ENCODE measurements around the gene ST8SIA6. TPM values are rescaled to one million over a fixed set of nuclear protein-coding genes. Genes with fewer than 3 reads are reported as not detected.

Gene ST8SIA6
- total and polyA plus RNA-seq, 9 of the 15 experiments (the other 6 are each of a cell fraction or from before 2014, with no cell fraction given), result 0.69 to 6.7 (median 5.0) TPM

GRCh38 chr10:17456032-17456548 is 1.7 kb upstream of the ST8SIA6 start (continued):
- TF ChIP-seq THAP7 (CRISPR knock-in tag; IDR thresholded peaks at IDR 0.05) (no peak), ZNF785 (CRISPR knock-in tag; IDR thresholded peaks at IDR 0.05) (no peak), ZNF589 (CRISPR knock-in tag; IDR thresholded peaks at IDR 0.05; ENCODE audit: low read depth) (no peak), MNT (conservative IDR thresholded peaks at IDR 0.05) (0 out of 4 replicates have a peak, but pooled peaks of 1 of the 2 experiments have one; percentile 4), CBX3 (IDR thresholded peaks at IDR 0.05; ENCODE audit: borderline replicate concordance in 1 of 2, low read length in 2 of 2) (peak in 1 of 2 experiments; percentile 19; a peak in 1 of 3 replicates), NBN (IDR thresholded peaks at IDR 0.05; ENCODE audit: low read depth) (no peak), ETV1 (tag; conservative IDR thresholded peaks at IDR 0.05; ENCODE audit: low read depth) (no peak)

GRCh38 chr10:17455015-17455520 is 673 bp upstream of the ST8SIA6 start:
- H3K27ac ChIP-seq (ENCODE audit: extremely low read depth, low read depth, low read length), result peak overlapping the region; percentile 91
- H3K27me3 ChIP-seq (ENCODE audit: control insufficient read depth in 2 of 2, insufficient read depth in 2 of 2, low read length in 2 of 2), result no peaks in the 10 kb centered on the region
- in situ Hi-C loops (cut with MboI), result no loop called here
- H3K9ac ChIP-seq (ENCODE audit: insufficient read depth in 1 of 2, low read depth in 2 of 2, low read length in 2 of 2), result peak overlapping the region; percentile 90 to 98; a peak in 3 of 4 replicates
- 0% methylated on average over 2 of the region's 2 CpGs for WGBS (ENCODE audit: insufficient coverage, low coverage, missing lambda C conversion rate)
- ATAC-seq (peak; percentile 82), DNase-seq (ENCODE audit: extremely low read depth in 1 of 4, low spot score in 3 of 4) (peak; percentile 75 to 93 (median 82)), FAIRE-seq (peak; percentile 94)
- H3K4me3 ChIP-seq, result peak overlapping the region; percentile 77
- intact Hi-C loops (cut with micrococcal nuclease), result loop anchor here (1.0 kb wide), 1 partner anchor 18 kb away; no protein-coding TSS in a partner anchor
- H3K9me3 ChIP-seq (replicated peaks; ENCODE audit: control insufficient read depth, insufficient read depth, low read depth, low read length), result no peaks in the 10 kb centered on the region
- H3K36me3 ChIP-seq (ENCODE audit: control insufficient read depth, insufficient read depth, low read length), result peaks cover 16% of the 10 kb centered on the region
- CTCF ChIA-PET (ENCODE audit: low intra/inter-chr PET ratio), result interaction anchor here (1.1 kb wide), 1 partner anchor 19 kb away, joined by 3 read pairs; no protein-coding TSS in a partner anchor
- peak overlapping the region; percentile 96 for H3K4me2 ChIP-seq (ENCODE audit: insufficient read depth, low read length)
- peak overlapping the region; percentile 43 for H2AFZ ChIP-seq (ENCODE audit: low read depth, low read length)
- no peaks in the 10 kb centered on the region for H4K20me1 ChIP-seq (replicated peaks; ENCODE audit: control insufficient read depth, insufficient read depth, low read length)
- peaks cover 24 to 45% of the 10 kb centered on the region in 2 experiments for H3K4me1 ChIP-seq (replicated peaks in 1 of 2; ENCODE audit: control insufficient read depth in 2 of 2, insufficient read depth in 2 of 2, low read length in 2 of 2)
- peaks cover 59% of the 10 kb centered on the region for H3K79me2 ChIP-seq (ENCODE audit: control insufficient read depth, insufficient read depth, low read length)
- POLR2A ChIA-PET, result interaction anchor here (0.7 to 2.5 kb wide), 15 partner anchors 8 to 225 kb away, joined by 3 to 13 read pairs (median 5); partner anchors contain the start of gene STAM
- BruUV-seq (replicated peaks), result TSS peak; percentile 74
- no peaks in the 10 kb centered on the region for H3K9me1 ChIP-seq (ENCODE audit: control insufficient read depth, insufficient read depth, low read length)
- TF ChIP-seq ATF2 (CRISPR knock-in tag; IDR thresholded peaks at IDR 0.05) (no peak), ZNF449 (CRISPR knock-in tag; IDR thresholded peaks at IDR 0.05) (no peak), HNRNPL (IDR thresholded peaks at IDR 0.05; ENCODE audit: low read depth, low read length) (peak; percentile 65; the same call in 1 of the 2 replicates), KDM2B (CRISPR knock-in tag; IDR thresholded peaks at IDR 0.05) (no peak), ESRRA (IDR thresholded peaks at IDR 0.05; ENCODE audit: borderline replicate concordance, low read depth) (no peak), EGR1 (conservative IDR thresholded peaks at IDR 0.05) (no peak), CTBP1 (IDR thresholded peaks at IDR 0.05; ENCODE audit: borderline replicate concordance) (no peak), MEIS2 (IDR thresholded peaks at IDR 0.05; ENCODE audit: partially characterized antibody) (peak; percentile 42), IFI16 (CRISPR knock-in tag; IDR thresholded peaks at IDR 0.05) (no peak)

Measured in K562 (cell line).